OCI-LY7 (cell line): ENCODE results near the gene SERPIND1. TPM values are rescaled to one million over a fixed set of nuclear protein-coding genes. Genes with fewer than 3 reads are reported as not detected.

Source experiments
- BruUV-seq: library from RNA; stranded (reverse); fragments of 400-500 nt; replicated peaks from 2 replicates; lab custom pipeline; 2021; lab: Mats Ljungman, UMichigan
- CTCF ChIA-PET: fragments of 300-600 bp; sonication (Branson Sonifier 250); formaldehyde crosslinking; loops from one replicate; lab custom pipeline; 2022; ENCODE audit warnings: antibody characterized with exemption; ENCODE audit not compliant: unreplicated experiment; lab: Charles Lee
- POLR2A ChIA-PET: fragments of 300-600 bp; sonication (Branson Sonifier 250); formaldehyde crosslinking; loops from one replicate; lab custom pipeline; 2022; ENCODE audit warnings: antibody characterized with exemption; lab: Charles Lee
- DNase-seq: peaks from one replicate; pipeline ENCODE4 v3.0.0-alpha.2; 2015; ENCODE audit warnings: low spot score
- H2AFZ ChIP-seq: fragments of 200-600 bp; sonication (generic), shearing (Covaris generic); 2 replicates; pipeline ENCODE4 v1.6.1; 2014; ENCODE audit warnings: mild to moderate bottlenecking, antibody characterized with exemption, low read length, moderate library complexity
- H3K27ac ChIP-seq: fragments of 200-600 bp; sonication (generic); 2 replicates; pipeline ENCODE4 v1.5.1; 2014; ENCODE audit warnings: mixed run types, low read depth, mild to moderate bottlenecking, moderate library complexity, low read length, inconsistent platforms; ENCODE audit not compliant: poor library complexity, severe bottlenecking
- H3K36me3 ChIP-seq: fragments of 200-600 bp; sonication (generic); 2 replicates; pipeline ENCODE4 v1.6.1; 2014; ENCODE audit warnings: mild to moderate bottlenecking, antibody characterized with exemption, low read length, moderate library complexity, mixed read lengths; ENCODE audit not compliant: insufficient read depth
- H3K4me1 ChIP-seq: fragments of 200-600 bp; sonication (generic); 2 replicates; pipeline ENCODE4 v1.5.1; 2014; ENCODE audit warnings: mild to moderate bottlenecking, low read length; ENCODE audit not compliant: insufficient read depth, poor library complexity, severe bottlenecking
- H3K4me2 ChIP-seq: fragments of 200-600 bp; sonication (generic); 2 replicates; pipeline ENCODE4 v1.6.1; 2014; ENCODE audit warnings: mild to moderate bottlenecking, low read length
- H3K4me3 ChIP-seq: fragments of 200-600 bp; sonication (generic); 2 replicates; pipeline ENCODE4 v1.5.1; 2014; ENCODE audit warnings: mild to moderate bottlenecking, low read depth, low read length; ENCODE audit not compliant: poor library complexity, severe bottlenecking
- H3K79me2 ChIP-seq: fragments of 200-600 bp; sonication (generic); 2 replicates; pipeline ENCODE4 v1.6.1; 2016; ENCODE audit warnings: low read depth, mild to moderate bottlenecking, low read length, moderate library complexity, mixed read lengths; ENCODE audit not compliant: insufficient read depth
- H3K9me2 ChIP-seq: fragments of 200-600 bp; sonication (generic); 2 replicates; pipeline ENCODE4 v1.6.1; 2016; ENCODE audit warnings: mild to moderate bottlenecking, low read length, mixed read lengths; ENCODE audit not compliant: insufficient read depth
- H3K9me3 ChIP-seq: fragments of 200-600 bp; sonication (generic); 2 replicates; pipeline ENCODE4 v1.6.1; 2014; ENCODE audit warnings: mild to moderate bottlenecking, mixed run types, low read length, mixed read lengths
- H4K20me1 ChIP-seq: fragments of 200-600 bp; sonication (generic); 2 replicates; pipeline ENCODE4 v1.6.1; 2014; ENCODE audit warnings: mild to moderate bottlenecking, antibody characterized with exemption, low read length, moderate library complexity, mixed read lengths; ENCODE audit not compliant: insufficient read depth
- EZH2phosphoT487 ChIP-seq: fragments of 200-600 bp; sonication (generic); IDR thresholded peaks from 2 replicates; pipeline ENCODE4 v1.6.1; 2018; ENCODE audit warnings: low read depth, borderline replicate concordance, mild to moderate bottlenecking, mixed run types, antibody characterized with exemption, low read length, moderate library complexity, mixed read lengths
- intact Hi-C: fragments of 100-400 bp; cut with micrococcal nuclease; formaldehyde crosslinking; loops from one replicate; pipeline ENCODE4 v1.10.0; 2022; ENCODE audit not compliant: unreplicated experiment
- total RNA-seq, 2 experiments: library from RNA; depleted of rRNA in 1 of 2; stranded (reverse); fragments of >200 nt in 1 of 2; shearing (Covaris generic) in 1 of 2; gene quantifications; 2 replicates each; pipeline ENCODE4 v1.2.3, GENCODE V29; 2014 to 2022
- TF ChIP-seq, protein P1 (sequence below): fragments of 200-600 bp; sonication (generic); conservative IDR thresholded peaks from 2 replicates; pipeline ENCODE4 v1.5.1; 2014; ENCODE audit warnings: mild to moderate bottlenecking, antibody characterized with exemption, low read length, moderate library complexity, mixed read lengths

The SERPIND1 gene
- total RNA-seq, 2 experiments from 2014 or later, result not detected

GRCh38 chr22:20748731-20749428 lies 25.0 kb upstream of the SERPIND1 start:
- Histone ChIP-seq H4K20me1 (no peaks in the 10 kb centered on the region), H3K27ac (no peak overlapping the region), H3K4me1 (peaks cover 10% of the 10 kb centered on the region), H3K4me3 (no peak overlapping the region), H3K4me2 (peak overlapping the region; percentile 4; the same call in 1 of the 2 replicates), H3K79me2 (no peaks in the 10 kb centered on the region), H3K9me3 (no peaks in the 10 kb centered on the region), H2AFZ (no peak overlapping the region), H3K36me3 (peaks cover 49% of the 10 kb centered on the region; the same call in 1 of the 2 replicates), H3K9me2 (no peaks in the 10 kb centered on the region)
- intact Hi-C loops, result no loop called here
- peak; percentile 30 for DNase-seq
- no TSS peak for BruUV-seq
- TF ChIP-seq, protein P1, sequence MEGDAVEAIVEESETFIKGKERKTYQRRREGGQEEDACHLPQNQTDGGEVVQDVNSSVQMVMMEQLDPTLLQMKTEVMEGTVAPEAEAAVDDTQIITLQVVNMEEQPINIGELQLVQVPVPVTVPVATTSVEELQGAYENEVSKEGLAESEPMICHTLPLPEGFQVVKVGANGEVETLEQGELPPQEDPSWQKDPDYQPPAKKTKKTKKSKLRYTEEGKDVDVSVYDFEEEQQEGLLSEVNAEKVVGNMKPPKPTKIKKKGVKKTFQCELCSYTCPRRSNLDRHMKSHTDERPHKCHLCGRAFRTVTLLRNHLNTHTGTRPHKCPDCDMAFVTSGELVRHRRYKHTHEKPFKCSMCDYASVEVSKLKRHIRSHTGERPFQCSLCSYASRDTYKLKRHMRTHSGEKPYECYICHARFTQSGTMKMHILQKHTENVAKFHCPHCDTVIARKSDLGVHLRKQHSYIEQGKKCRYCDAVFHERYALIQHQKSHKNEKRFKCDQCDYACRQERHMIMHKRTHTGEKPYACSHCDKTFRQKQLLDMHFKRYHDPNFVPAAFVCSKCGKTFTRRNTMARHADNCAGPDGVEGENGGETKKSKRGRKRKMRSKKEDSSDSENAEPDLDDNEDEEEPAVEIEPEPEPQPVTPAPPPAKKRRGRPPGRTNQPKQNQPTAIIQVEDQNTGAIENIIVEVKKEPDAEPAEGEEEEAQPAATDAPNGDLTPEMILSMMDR, result no peak
- no peak for TF ChIP-seq EZH2phosphoT487
- ChIA-PET POLR2A (no interaction called here), CTCF (no interaction called here)

- H3K79me2 ChIP-seq, result no peaks in the 10 kb centered on the region
- peaks cover 10% of the 10 kb centered on the region for H3K4me1 ChIP-seq
- DNase-seq, result no peak
- H3K27ac ChIP-seq, result no peak overlapping the region
- no peaks in the 10 kb centered on the region for H3K9me2 ChIP-seq
- H3K36me3 ChIP-seq, result peaks cover 44% of the 10 kb centered on the region; the same call in 1 of the 2 replicates
- POLR2A ChIA-PET, result no interaction called here
- H4K20me1 ChIP-seq, result no peaks in the 10 kb centered on the region
- no peak overlapping the region for H2AFZ ChIP-seq
- H3K4me2 ChIP-seq, result no peak overlapping the region
- no peak overlapping the region for H3K4me3 ChIP-seq
- TF ChIP-seq EZH2phosphoT487, result no peak
- TF ChIP-seq, protein P1, result no peak
- CTCF ChIA-PET, result no interaction called here
- intact Hi-C loops, result no loop called here
- no peaks in the 10 kb centered on the region for H3K9me3 ChIP-seq
- BruUV-seq, result no TSS peak
These were observed 24.5 kb upstream of the SERPIND1 start for GRCh38 chr22:20749453-20749852.
